Measurements from ENCODE around the gene PHACTR1.

The PHACTR1 gene

DNA sequence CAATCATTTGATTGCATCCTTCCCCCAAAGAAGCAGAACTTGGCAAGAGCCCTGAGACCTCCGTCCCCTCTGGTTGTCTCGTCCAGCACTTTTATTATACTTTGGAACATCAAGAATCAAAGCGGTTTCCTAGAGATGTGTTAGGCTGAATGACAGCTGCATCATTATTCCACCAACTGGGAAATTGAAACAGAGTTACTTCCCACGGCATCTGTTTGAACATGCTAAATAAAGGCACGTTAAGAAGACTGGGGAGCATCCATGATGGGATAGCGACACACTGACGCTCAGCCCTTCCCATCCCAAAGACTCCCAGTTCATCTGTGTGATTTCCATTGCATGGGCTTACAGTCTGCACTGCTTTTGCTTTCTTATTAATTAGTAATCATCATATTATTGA is 464.0 kb downstream of the PHACTR1 start:
- DNase-seq (ENCODE audit: low read depth in 2 of 2, low spot score in 1 of 2) = no peak

DNA sequence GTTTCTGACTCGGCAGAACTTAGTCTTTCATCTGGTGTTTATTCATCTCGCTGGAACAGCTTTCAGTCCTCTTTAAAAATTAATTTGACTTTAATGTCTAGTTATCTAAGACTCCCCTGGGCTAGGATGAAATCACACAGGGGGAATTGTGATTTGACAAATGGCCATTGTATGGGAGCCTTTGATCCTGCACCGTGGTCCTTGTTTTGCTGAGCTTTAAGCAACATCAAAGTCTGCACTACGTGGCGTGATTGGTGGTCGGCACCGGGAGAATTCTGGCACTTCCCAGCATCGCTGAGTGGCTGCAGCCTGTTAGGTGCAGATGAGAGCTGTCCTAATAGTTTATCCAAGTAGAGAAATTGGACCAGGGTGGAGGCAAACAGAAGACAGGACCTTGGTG is 464.8 kb downstream of the PHACTR1 start:
- DNase-seq (ENCODE audit: low read depth in 2 of 2, low spot score in 1 of 2) = no peak

DNA sequence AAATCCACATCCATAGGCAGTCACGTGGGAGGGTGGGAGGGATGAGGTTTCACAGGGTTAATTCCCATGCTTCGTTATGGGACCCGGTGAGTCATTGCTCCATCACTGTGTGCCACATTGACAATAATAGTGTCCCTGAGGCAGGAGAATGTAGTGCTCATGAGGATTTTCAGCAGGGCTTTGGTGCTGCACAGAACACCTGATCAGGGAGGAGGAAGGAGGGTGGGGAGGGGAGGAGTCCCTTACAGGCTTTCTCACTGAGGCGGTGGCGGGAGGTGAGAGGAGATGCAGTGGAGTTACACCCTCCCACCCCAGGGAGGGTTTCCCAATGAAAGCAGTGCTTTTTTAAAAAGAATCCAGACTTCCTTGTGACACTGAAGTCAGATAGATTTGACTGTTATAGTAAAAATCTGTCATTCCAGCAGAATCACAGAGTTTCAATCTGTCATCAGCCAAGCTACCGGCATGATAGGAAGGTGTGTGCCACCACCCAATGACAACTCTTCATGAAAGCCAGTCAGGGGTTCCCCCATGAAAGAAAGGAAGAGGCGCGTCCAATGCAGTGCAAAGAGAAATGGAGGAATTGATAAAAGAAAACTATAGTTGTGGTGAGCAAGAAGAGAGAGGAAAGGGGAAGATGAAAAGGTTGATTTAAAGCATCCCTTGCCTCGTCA is 467.0 kb downstream of the PHACTR1 start:
- no peak for DNase-seq (ENCODE audit: low read depth in 2 of 2, low spot score in 1 of 2)

DNA sequence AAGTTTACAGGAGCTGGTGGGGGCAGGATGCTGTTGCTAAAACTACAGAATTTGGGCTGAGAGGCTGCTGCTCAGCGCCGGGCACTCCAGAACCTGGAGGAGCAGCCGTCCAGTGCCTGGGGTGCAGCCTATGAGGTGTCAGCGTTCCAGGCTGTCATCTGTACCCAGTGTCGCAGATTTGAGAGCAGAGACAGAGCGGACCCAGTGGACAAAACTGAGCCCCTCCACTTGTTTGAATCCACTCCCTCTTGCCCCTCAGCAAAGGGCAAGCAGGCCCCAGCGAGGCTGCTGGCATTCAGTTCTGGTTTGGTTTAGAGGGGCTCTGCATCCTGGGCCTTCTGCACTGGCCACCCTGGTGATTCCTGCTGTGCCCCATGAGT is 467.5 kb downstream of the PHACTR1 start:
- no peak for DNase-seq (ENCODE audit: low read depth in 2 of 2, low spot score in 1 of 2)

DNA sequence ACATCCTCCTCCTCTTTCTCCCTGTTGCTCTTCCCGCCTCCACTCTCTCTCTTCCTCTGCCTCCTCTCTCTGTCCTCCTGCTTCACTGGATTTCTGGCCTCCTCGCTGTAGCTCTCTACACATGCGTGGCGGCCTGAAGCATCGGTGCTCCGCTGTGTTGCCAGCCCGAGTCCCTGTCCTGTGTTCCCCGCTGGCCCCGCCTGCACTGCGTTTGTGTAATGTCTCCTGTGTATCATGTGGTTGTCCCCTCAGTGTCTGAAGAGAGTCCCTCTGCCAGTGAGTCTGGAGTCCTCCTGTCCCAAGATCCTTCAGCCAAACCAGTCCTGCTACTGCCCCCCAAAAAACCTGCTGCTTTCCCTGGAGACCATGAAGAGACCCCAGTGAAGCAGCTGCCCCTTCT is 468.0 kb downstream of the PHACTR1 start:
- DNase-seq (ENCODE audit: low read depth in 2 of 2, low spot score in 1 of 2) = no peak

DNA sequence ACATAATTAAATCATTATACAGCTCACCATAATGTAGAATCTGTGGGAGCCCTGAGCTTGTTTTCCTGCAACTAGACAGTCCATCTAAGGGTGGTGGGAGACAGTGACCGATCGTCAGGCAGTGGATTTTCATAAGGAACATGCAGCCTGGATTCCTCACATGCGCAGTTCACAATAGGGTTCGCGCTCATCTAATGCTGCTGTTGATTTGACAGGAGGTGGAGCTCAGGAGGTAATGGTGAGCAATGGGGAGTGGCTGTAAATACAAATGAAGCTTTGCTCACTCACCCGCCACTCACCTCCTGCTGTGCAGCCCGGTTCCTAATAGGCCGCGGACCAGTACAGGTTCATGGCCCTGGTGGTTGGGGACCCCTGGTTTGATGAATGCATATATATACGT is 470.3 kb downstream of the PHACTR1 start:
- DNase-seq (ENCODE audit: low read depth in 2 of 2, low spot score in 1 of 2) = no peak

DNA sequence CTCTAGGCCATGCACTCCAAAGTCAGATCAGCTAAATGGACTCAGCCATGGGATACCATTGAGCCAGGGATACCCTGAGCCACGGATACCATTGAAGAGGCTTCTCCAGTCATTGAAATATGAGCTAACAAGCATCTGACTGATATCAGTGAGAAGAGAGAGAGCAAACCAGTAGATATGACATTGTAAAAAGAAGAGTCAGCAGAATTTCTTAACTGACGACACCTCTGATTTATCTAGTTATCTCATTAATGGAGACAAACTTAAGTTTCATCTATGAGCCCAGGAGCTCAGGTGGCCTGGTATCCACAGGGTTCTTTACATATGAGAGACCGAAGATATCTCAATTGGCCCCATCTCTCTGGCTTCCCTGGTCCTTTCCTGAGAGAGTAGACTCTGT is 471.1 kb downstream of the PHACTR1 start:
- DNase-seq (ENCODE audit: low read depth in 2 of 2, low spot score in 1 of 2) = no peak

DNA sequence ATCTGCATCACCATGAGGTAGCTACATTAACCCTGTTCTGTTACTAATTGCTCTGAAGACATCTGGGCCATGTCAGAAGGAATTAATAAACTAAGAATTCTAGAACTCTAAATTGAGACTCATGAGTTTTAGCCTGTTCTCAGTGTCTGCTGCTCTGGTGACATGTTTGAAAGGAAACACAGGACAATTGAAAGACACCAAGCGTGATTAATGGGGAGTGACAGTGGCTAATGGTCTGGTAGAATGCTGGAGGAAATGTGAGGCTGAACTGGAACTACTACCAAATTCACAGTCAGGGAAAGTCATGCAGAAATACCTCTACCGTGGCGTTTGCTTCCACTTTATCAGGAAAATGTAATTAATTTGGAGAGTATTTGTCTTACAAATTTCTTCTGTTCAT is 471.7 kb downstream of the PHACTR1 start:
- no peak for DNase-seq (ENCODE audit: low read depth in 2 of 2, low spot score in 1 of 2)

DNA sequence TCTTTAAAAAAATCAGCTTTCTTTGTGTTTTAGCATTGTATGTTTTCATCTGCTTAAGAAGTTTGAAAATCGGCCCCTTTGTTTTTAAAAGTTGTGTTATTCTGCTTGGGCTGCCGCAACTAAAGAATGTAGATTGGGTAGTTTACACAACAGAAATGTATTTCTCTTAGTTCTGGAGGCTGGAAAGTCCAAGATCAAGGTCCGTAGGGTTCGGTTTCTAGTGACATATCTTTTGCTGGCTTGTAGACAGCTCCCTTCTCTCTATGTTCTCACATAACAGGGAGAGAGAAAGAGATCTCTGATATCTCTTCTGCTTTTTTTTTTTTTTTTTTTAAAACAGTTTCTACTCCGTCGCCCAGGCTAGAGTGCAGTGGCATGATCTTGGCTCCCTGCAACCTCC is 473.1 kb downstream of the PHACTR1 start:
- DNase-seq (ENCODE audit: low read depth in 2 of 2, low spot score in 1 of 2) = no peak

DNA sequence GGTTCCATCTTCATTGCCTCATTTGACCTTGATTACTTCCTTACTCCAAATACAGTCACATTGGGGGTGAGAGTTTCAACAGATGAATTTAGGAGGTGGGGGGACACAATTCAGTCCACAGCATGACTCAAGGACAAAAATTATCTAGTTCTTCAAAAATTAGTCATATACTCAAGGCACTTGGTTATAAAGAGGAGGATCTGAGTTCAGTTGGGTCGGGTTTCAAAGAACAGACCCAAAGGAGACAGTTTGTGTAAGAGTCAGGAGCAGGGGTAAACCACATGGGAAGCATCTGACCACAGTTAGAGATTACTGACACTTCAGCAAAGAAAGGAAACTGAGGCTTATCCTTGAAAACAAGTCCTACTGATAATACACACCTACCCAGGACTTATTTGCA is 473.8 kb downstream of the PHACTR1 start:
- no peak for DNase-seq (ENCODE audit: low read depth in 2 of 2, low spot score in 1 of 2)

DNA sequence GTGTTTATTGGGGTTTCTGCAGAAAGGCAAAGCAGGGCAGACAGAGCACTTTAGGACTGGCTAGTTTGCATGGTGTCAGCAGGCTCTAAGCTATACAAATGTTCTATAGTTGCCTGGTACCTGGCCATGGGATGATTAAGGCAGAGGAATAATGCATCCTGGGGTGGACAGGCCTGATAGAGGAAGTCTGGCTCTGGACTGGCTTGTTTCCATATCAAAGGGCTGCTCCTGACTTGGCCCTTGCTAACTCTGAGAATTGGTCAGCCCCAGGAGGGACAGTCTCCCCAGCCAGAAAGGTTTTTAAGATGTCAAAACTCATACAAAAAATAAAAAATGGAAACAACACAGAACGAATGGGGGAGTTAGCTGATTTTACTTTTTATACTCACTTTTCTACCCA is 474.9 kb downstream of the PHACTR1 start:
- DNase-seq (ENCODE audit: low read depth in 2 of 2, low spot score in 1 of 2) = no peak

DNA sequence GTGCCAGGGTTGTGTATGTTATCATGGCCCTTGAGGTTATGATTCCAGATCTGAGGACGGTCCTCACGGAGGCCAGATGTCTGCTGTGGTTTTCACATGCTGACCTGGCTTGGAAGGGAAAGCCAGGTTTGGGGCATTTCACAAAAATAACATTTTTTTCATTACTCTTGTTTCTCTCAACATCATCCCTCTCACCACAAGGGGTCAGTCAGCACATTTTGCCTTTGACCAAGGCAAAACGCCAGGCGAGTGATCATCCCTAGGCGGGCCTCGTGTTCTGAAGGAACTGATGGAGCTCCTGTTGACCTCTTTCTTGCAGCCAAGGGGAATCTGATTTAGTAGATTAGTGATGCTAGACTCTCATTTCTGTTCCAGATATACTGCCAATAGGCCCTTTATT is 478.3 kb downstream of the PHACTR1 start:
- no peak for DNase-seq (ENCODE audit: low read depth in 2 of 2, low spot score in 1 of 2)

DNA sequence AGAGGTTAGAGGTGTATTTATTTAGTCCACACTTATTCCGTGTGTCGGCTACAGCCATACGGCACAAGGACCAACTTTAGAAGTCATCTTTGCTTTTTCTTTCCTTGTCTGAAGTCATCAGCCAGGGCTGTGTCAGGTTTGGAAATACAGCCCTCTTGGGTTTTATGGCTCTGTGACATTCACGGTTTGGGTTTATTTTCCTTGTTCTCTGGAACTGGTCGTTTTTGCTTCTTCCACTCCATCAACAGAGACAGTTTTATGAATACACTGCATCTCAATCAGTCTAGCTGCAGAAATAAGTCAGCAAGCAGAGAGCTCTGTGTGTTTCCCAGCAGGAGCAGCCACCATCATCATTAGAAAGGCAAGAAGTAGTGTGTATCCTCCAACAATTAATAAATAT is 479.2 kb downstream of the PHACTR1 start:
- no peak for DNase-seq (ENCODE audit: low read depth in 2 of 2, low spot score in 1 of 2)

DNA sequence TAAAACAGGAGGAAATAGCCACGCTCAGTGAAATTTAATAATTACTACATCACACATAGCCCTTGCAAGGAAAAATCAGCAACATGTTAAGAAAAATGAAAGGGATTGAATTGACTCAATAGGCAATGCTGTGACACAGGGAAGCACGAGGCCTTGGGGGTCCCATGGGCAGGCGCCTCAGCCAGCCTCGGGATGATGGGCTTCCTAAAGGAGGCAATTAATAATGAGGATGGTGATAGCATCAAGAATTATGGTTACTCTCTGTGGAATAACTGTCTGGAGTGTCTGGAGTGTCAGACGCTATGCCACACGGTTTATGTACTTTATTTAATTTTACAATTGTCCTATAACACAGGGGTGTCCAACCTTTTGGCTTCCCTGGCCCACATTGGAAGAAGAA is 481.6 kb downstream of the PHACTR1 start:
- no peak for DNase-seq (ENCODE audit: low read depth in 2 of 2, low spot score in 1 of 2)

DNA sequence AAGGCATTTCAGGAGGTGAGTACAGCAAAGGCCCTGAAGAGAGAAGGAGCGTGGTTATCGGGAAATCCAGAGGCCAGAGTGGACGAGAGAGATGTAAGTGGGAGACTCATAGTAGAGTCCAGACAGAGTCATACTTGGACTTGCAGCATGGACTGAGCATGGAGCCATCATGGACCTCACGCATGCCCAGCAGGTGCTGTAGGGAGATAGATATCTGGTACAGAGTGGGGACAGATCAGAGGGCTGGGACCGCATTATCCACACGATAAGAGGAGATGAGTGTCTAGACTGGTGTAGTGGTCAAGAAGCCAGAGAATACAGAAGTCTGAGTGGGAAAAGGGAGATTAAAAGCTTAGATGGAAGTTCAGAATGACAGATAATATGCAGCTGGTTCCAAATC is 484.8 kb downstream of the PHACTR1 start:
- no peak for DNase-seq (ENCODE audit: low read depth in 2 of 2, low spot score in 1 of 2)

DNA sequence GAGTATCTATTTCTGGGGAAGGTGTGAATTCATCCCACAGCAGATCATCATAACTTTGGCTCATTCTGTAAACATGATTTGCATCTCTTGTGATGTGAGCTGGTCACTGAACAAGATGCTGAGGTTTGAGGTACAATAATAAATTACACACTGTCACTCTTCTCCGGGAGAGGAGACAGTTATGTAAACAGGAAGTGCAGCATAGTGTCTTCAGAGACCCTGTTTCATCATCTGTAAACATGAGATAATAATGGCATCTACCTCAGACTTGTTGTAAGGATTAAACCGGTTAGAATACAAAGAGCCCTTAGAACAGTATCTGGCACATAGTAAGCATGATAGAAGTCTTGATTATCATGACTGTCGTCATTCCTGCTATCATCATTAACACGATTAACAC is 486.6 kb downstream of the PHACTR1 start:
- DNase-seq (ENCODE audit: low read depth in 2 of 2, low spot score in 1 of 2) = no peak

DNA sequence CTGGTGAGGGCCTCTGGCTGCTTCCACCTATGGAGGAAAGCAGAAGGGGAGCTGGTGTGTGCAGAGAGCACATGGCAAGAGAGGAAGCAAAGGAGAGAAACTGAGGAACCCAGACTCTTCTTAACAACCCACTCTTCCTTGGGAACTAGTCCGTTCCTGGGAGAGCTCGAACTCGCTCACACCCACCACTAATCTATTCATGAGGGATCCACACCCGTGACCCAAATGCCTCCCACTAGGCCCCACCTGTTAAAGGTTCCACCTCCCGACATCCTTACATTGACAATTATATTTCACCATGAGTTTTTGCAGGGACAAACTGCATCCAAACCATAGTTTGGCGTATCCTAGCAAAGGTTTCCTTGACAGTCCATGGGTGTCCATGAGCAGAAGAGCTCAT is 488.5 kb downstream of the PHACTR1 start:
- no peak for DNase-seq (ENCODE audit: low read depth in 2 of 2, low spot score in 1 of 2)

DNA sequence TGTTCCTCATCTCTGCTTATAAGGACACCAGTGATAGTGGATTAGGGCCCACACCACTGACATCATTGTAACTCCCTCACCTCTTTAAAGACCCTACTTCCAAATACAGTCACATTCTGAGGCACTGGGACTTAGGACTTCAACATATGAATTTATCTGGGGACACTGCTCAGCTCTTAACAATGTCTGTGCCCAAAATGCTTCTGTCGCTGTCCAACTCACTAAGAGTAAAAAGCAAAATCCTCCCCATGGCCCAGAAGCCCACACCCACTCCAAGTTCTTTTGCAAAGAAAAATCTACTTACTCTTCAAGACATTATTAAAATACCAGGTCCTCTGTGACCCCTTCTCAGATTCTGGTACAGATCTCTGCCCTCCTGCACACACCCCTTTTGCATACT is 495.5 kb downstream of the PHACTR1 start:
- DNase-seq (ENCODE audit: low read depth in 2 of 2, low spot score in 1 of 2) = no peak

DNA sequence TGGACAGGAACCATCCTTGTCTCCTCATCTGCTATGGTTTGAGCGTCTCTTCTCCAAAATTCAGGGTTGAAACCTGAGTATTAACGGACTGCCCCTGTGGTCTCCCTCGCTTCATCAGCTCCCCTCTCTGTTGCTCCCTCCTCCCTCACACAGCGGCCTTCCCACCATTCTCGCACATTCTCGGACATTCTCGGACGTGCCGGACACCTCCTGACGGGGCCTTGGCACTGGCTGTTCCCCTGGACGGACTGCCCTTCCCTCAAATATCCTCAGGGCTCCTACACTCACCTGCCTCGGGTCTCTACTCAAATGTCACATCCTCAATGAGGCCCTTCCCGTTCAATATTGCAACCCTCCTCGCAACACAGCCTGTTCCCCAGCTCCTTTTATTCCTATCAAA is 496.0 kb downstream of the PHACTR1 start:
- no peak for DNase-seq (ENCODE audit: low read depth in 2 of 2, low spot score in 1 of 2)

DNA sequence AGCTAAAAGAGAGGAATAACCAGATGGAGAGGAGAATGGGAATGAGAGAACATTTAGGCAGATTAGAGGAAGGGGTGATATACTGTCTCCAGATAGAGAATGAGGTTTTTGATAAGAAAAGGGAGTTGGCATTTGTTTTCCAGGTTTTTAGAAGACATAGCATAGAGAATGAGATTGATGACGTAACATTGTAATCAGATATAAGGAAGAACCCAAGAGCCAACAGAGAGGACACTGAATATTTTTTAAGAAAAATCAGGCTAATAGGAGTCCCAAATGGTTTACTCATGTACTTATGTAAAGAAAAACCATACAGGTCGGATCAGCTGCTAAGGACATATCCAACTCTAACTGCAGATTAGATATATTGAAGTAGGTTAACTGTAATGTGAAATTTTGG is 498.8 kb downstream of the PHACTR1 start:
- DNase-seq (ENCODE audit: low read depth in 2 of 2, low spot score in 1 of 2) = no peak

DNA sequence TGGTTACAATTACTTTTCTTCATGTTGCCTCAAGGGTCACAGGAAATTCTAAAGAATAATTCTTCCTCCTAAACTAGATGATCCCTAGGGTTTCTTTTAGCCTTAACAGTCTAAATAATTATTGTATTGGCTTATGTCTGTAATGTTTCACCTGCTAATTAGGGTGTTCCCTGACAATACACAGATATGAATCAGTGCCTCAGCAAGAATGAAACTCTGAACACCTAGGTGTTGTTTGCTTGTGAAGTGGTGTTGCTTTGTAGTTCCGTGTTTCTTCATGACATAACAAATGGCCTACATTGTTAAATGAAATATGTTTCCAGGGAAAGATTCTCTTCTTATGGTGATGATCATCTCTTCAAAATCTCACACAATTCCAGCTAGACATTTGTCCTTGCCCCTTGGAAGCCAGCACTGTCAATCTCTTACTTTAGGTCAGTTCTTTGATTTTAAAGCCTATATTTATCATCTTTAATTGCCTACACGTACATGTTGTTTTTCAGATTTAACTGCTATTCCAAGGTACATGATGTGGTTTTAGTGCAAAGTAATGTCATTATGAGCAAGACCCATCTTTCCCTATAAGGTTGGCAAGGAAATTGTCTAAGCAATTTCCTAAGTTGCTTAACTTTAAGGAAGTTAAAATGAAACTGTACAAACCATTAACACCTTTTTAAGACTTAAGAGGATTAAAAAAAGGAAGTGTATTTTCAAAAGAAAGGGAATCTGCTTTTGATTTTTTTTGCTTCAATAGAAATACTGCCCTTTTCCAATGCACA is 499.9 kb downstream of the PHACTR1 start:
- DNase-seq (ENCODE audit: low read depth in 2 of 2, low spot score in 1 of 2) = no peak

DNA sequence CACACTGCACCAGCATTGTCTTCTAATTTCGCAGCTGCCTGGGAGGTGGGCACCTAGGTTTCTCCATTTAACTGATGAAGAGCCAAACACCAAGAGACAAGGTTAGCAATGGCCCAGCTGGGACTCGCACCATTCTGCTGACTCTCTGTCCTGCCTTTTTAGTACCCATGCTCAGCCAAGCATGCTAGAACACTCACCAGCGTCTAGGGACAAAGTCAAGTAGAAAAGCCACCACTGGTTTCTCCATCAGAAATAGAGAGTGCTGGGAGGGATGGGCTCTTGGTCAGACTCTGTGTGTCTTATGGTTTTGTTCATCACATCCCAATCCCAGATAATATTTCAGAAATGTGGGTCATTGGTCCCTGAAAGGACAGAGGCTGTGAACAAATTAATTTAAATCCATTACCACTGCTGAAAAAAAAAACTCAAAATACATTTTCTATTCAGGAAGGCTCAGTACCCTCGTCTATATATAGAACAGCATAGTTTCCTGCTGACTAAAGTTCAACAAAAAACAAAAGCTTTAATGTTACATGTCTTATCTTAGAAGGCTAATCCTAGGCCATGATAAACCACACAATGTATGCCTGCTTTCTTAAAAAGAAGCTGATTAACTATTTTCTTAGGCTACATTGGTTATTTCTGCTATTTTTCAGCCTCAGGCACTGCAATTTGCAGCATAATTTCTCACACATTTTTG is 500.8 kb downstream of the PHACTR1 start:
- DNase-seq (ENCODE audit: low read depth in 2 of 2, low spot score in 1 of 2) = no peak
